Activated CD4-positive, alpha-beta T cell treated with anti-CD3 and anti-CD28 coated beads, Interleukin-2, Interleukin-6, amounts not matched to agents 100 ng/mL and 50 ng/mL, durations not matched to agents 16 hours and 8 hours (primary cell): ENCODE data around the gene PTPRF.

Experiments used
- DNase-seq: peaks from one replicate; pipeline ENCODE4 v3.0.0-alpha.2; 2020

Gene PTPRF

GRCh38 chr1:43513471-43514173, 17.1 kb upstream of the PTPRF start:
- DNase-seq: no peak

GRCh38 chr1:43518935-43519686, 11.6 kb upstream of the PTPRF start:
- no peak for DNase-seq

- no peak for DNase-seq
Measured at GRCh38 chr1:43520100-43520778, 10.4 kb upstream of the PTPRF start.

- no peak for DNase-seq
Measured at GRCh38 chr1:43521078-43521477, 9.6 kb upstream of the PTPRF start.

- DNase-seq: no peak
Measured at GRCh38 chr1:43521756-43522155, 8.9 kb upstream of the PTPRF start.

- no peak for DNase-seq
Measured at GRCh38 chr1:43522431-43522775, 8.3 kb upstream of the PTPRF start.

DNA sequence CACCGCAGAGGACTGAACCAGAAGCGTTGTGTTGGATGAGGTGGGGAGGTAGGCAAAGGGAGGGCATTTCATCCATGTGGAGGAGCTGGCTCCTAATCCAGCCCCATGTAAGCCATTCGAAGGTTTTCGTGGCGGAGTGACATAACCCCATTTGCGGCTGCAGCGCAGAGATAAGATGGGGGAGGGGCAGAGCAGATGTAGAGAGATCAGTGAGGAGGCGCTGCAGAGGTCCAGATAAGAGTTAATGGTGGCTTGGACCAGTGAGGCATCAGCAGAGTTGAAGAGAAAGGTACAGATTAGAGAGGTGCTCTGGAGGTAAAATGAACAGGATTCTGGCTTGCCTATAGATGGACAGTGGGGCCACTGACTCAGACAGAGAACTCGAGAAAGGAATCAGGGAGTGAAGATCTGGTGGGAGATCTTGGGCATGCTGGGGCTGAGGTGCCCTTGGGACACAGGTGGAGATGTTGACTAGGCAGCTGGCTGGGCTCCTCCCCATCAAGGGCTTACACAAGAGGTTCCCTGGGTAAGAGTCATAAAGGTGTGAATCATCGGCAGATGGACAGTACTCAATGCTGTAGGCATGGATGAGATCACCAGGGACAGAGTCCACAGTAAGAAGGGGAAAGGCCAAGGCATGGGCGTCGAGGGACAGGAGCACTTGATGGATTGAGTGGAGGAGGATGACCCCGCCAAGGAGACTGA, 7.8 kb upstream of the PTPRF start:
- no peak for DNase-seq

DNA sequence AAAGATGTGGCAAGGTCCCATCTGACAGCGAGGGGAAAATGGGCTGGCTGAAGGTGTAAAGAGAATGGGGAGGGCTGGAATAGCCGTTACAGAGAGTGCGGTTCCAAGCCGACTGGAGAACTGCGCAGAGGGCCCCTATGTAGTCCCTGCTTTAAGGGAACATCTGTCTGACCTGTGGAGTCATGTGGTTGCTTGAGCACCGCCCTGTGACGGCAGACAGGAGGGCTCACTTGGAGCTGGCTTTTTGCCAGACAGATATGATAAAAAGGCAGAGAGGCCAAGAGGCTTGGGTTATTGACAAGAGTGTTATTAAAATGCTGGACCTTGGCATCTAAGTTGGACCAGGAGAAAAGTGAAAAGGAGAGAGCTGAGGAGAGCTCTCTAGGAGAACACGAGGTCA, 5.9 kb upstream of the PTPRF start:
- DNase-seq: no peak

DNA sequence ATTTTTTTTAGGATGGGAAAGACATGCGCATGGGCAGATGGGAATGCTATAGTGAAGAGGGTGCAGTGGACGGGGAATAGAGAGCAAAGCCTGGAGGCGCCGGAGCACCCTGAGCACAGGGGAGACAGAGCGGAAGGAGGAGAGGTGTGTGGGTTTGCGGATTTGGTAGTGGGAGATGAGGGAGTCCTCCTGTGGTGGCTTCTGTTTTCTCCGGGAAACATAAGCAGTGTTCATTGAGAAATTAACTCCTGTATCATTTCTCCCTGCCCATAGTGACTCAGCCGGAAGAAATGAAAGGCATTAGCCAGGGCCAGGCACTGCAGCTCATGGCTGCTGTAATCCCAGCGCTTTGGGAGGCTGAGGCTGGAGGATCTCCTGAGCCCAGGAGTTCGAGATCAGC, 4.7 kb upstream of the PTPRF start:
- DNase-seq: no peak

DNA sequence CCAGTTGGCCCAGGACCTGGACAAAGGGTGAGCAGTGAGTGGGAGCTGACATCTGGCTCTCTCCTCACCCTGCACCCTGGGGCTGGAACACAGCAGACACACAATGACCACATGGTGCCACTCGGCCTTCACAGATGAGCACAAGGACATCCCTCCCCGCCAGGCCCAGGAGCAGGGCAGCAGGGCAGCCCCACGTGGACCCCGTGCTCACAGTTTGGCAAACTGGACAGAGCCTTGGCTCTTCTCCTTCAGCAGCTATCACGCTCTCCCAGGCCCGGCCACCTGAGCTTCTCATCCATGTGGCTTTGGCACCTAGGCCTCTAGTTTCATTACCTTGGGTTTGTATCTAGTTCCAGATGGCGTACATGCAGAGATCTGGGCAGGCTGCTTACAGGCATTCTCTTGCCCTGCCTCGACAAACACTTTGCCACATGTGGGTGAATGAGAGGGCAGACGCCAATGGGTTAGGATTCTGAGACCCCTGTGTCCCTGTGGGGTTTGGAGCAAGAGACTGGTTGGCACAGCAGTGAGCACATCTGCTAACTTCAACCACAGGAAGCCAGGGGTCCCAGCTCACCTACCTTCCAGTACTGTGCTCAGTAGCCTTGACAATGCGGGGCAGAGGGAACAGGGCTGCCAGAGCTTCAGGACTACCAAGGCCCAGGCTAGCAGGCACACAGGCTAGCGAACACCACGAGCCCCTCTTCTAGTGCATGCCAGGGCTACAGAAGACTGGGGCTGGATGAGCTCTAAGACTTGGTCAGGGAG, 3.4 kb upstream of the PTPRF start:
- DNase-seq: no peak

- peak; percentile 88 for DNase-seq
Measured at GRCh38 chr1:43529206-43529731, 1.4 kb upstream of the PTPRF start.

- no peak for DNase-seq
Measured at GRCh38 chr1:43531107-43531905, 623 bp downstream of the PTPRF start.

DNA sequence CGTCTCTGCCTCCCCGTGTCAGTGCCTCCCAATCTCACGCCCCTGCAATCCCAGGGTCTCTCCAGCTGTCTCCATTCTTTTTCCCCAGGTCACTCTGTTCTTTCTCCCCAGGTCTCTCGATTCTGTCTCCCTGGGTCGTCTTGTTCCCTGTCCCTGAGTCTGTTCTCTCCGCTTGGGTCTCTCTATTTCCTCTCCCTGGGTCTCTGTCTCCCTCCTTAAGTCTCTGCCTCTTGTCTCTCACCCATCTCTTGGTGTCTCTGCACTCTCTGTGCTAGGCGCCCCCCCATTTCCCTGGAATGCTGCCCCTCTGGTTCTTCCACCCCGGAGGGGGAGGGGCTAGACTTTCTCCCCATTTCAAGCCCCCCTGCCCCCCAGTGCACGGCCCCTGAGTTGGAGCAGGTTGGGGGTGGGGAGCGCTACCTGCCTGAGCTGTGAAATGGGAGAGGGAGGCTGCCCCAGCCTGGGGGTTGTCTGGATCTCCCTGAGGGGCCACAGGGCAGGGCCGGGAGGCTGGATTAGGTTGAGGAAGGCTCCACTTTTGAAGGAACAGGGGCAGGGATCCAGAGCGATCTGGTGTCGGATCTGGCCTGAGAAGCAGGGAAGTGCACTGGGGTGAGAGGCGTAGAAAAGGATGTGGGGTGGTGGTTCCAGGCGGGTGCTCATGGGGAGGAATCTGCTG, 1.4 kb downstream of the PTPRF start:
- DNase-seq: no peak

GRCh38 chr1:43532716-43533115, 2.0 kb downstream of the PTPRF start:
- DNase-seq: no peak

GRCh38 chr1:43533584-43533983, 2.9 kb downstream of the PTPRF start:
- no peak for DNase-seq

DNA sequence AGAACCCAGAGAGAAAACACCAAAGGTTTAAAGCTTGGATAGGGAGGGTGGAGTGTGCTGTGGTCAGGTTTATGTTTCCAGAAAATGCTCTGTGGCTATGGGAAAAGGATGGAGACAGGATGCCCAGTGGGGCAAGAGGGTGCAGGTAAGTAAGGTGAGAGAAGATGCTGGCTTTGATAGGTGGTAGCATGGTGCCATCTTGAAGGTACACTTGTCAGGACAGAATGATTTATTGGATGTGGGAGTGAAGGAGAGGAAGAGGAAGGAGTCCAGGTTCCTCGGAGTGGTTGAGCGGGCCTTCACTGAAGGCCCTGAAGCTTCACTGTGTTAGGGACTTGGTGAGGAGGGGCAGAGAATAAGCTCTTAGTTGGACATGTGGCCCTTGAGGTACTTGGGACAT, 3.6 kb downstream of the PTPRF start:
- DNase-seq: no peak

DNA sequence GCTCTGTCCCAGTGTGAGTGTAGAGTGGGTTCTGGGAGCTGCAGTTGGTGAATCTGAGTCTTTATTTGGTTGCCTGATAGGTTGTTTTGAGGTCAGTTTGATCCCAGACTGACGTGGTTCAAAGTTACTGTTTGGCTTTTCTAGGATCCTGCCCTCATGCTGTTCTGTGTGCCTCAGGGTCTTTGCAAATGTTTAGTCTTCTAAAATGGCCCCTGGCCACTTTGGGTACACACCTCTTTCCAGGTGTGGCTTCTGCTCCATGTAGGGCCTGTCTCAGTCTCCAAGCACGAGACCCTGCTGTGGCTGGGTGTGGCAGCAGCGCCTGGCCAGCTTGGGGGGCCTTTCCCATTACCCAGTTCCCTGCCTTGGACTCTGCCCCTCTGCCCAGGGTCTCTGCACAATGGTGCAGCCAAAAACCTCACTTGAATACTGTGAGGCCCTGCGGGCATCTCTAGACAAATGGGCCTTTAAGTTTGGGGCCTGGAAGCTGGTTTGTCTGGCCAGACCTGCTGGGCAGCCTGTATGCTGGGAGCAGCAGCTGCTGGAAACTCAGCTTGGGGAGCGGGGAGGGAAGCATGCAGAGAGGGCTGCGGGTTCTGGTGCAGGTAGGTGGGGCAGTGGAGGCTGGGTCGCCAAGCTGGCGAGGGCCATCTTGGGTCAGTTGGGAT, 5.6 kb downstream of the PTPRF start:
- no peak for DNase-seq

- no peak for DNase-seq
Measured at GRCh38 chr1:43536864-43537358, 6.2 kb downstream of the PTPRF start.

GRCh38 chr1:43537423-43538142, 6.9 kb downstream of the PTPRF start:
- DNase-seq: no peak

GRCh38 chr1:43538143-43538487, 7.4 kb downstream of the PTPRF start:
- no peak for DNase-seq
